Lower leg skin (tissue), 3 donors: ENCODE measurements around the gene TRMT13.

Experiments used
- POLR2A ChIP-seq, 2 donors: fragments of 450-650 bp; IDR thresholded peaks; one replicate each; pipeline ENCODE4 v1.6.1; 2016 to 2017; ENCODE audit warnings: antibody characterized with exemption in 2 of 2, mild to moderate bottlenecking in 1 of 2, moderate library complexity in 1 of 2
- TF ChIP-seq, protein P1 (sequence below), 3 donors: fragments of 450-650 bp; IDR thresholded peaks; one replicate each; pipeline ENCODE4 v1.5.1; 2016; ENCODE audit warnings: antibody characterized with exemption in 3 of 3, mild to moderate bottlenecking in 3 of 3, moderate library complexity in 2 of 3

GRCh38 chr1:100183370-100183769, 50.4 kb downstream of the TRMT13 start:
- no peak for TF ChIP-seq POLR2A (IDR thresholded peaks at IDR 0.05)
- TF ChIP-seq, protein P1, sequence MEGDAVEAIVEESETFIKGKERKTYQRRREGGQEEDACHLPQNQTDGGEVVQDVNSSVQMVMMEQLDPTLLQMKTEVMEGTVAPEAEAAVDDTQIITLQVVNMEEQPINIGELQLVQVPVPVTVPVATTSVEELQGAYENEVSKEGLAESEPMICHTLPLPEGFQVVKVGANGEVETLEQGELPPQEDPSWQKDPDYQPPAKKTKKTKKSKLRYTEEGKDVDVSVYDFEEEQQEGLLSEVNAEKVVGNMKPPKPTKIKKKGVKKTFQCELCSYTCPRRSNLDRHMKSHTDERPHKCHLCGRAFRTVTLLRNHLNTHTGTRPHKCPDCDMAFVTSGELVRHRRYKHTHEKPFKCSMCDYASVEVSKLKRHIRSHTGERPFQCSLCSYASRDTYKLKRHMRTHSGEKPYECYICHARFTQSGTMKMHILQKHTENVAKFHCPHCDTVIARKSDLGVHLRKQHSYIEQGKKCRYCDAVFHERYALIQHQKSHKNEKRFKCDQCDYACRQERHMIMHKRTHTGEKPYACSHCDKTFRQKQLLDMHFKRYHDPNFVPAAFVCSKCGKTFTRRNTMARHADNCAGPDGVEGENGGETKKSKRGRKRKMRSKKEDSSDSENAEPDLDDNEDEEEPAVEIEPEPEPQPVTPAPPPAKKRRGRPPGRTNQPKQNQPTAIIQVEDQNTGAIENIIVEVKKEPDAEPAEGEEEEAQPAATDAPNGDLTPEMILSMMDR (IDR thresholded peaks at IDR 0.05) = no peak
